ENCODE results near the gene CCDC9. TPM values are rescaled to one million over a fixed set of nuclear protein-coding genes. Genes with fewer than 3 reads are reported as not detected.

CCDC9 gene
- total RNA-seq, 1 experiment from 2014 or later, result 38.2 TPM

DNA sequence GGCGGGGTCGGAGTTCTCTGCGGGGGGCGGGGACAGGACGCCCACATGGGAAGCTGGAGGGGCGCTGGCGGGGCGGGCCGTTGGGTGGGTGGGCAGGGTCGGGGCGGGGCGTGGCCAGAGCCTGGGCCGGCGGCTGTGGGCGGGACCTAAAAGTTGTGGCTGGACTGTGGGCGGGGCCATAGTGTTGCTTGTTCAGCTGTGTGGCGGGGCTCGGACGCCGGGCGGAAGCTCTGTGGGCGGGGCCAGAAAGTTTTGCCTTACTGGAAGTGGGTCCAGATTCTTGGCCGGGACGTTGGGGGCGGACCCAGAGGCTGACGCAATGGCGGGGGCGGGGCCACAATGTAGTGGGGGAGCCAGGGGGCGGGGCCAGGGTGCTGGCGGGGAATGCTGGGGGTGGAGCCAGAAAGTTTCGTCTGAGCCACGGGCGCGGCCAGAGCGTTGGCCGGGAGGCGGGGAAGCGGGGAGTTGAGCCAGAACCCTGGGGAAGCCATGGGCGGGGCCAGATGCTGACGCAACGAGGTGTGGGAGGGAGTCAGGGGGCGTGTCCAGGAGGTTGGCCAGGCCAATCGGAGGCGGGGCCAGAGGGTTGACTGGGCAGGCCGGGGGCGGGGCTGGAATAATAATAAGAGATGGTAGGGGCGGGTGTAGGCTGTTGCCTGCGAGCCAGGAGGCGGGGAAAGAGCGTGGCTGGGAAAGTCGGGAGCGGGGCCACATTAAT is 527 bp downstream of the CCDC9 start:
- H3K4me3 Mint-ChIP-seq (ENCODE audit: low read depth, unreplicated experiment), result peak overlapping the region; percentile 85
- TF ChIP-seq, protein P1, sequence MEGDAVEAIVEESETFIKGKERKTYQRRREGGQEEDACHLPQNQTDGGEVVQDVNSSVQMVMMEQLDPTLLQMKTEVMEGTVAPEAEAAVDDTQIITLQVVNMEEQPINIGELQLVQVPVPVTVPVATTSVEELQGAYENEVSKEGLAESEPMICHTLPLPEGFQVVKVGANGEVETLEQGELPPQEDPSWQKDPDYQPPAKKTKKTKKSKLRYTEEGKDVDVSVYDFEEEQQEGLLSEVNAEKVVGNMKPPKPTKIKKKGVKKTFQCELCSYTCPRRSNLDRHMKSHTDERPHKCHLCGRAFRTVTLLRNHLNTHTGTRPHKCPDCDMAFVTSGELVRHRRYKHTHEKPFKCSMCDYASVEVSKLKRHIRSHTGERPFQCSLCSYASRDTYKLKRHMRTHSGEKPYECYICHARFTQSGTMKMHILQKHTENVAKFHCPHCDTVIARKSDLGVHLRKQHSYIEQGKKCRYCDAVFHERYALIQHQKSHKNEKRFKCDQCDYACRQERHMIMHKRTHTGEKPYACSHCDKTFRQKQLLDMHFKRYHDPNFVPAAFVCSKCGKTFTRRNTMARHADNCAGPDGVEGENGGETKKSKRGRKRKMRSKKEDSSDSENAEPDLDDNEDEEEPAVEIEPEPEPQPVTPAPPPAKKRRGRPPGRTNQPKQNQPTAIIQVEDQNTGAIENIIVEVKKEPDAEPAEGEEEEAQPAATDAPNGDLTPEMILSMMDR (IDR thresholded peaks at IDR 0.05; ENCODE audit: unreplicated experiment), result no peak
- no peaks in the 10 kb centered on the region for H3K9me3 Mint-ChIP-seq (ENCODE audit: low read depth, unreplicated experiment)
- no TSS peak for BruUV-seq (replicated peaks)
- peak; percentile 100 for DNase-seq
- peak overlapping the region; percentile 100 for H3K27ac Mint-ChIP-seq (ENCODE audit: unreplicated experiment)
- H3K4me1 Mint-ChIP-seq (ENCODE audit: low read depth, unreplicated experiment), result peaks cover 37% of the 10 kb centered on the region
- intact Hi-C loops (cut with micrococcal nuclease; ENCODE audit: unreplicated experiment), result no loop called here
- peaks cover 59% of the 10 kb centered on the region for H3K36me3 Mint-ChIP-seq (ENCODE audit: insufficient read depth, unreplicated experiment)
- CTCF ChIA-PET, result interaction anchor here (0.5 to 2.1 kb wide), 13 partner anchors 10 to 209 kb away, joined by 3 to 28 read pairs (median 5); partner anchors contain the start of genes DHX34 and INAFM1
- no peaks in the 10 kb centered on the region for H3K27me3 Mint-ChIP-seq (ENCODE audit: unreplicated experiment)

GRCh38 chr19:47257411-47258169 is 1.3 kb downstream of the CCDC9 start:
- peaks cover 54% of the 10 kb centered on the region for H3K36me3 Mint-ChIP-seq (ENCODE audit: insufficient read depth, unreplicated experiment)
- intact Hi-C loops (cut with micrococcal nuclease; ENCODE audit: unreplicated experiment), result loop anchor here (2.0 kb wide), 1 partner anchor 15 kb away; no protein-coding TSS in a partner anchor
- BruUV-seq (replicated peaks), result no TSS peak
- CTCF ChIA-PET, result interaction anchor here (0.5 to 2.1 kb wide), 7 partner anchors 10 to 210 kb away, joined by 3 to 11 read pairs (median 7); partner anchors contain the start of gene INAFM1
- H3K4me1 Mint-ChIP-seq (ENCODE audit: low read depth, unreplicated experiment), result peaks cover 37% of the 10 kb centered on the region
- H3K27me3 Mint-ChIP-seq (ENCODE audit: unreplicated experiment), result no peaks in the 10 kb centered on the region
- H3K27ac Mint-ChIP-seq (ENCODE audit: unreplicated experiment), result peak overlapping the region; percentile 100
- no peak for DNase-seq
- H3K4me3 Mint-ChIP-seq (ENCODE audit: low read depth, unreplicated experiment), result peak overlapping the region; percentile 85
- H3K9me3 Mint-ChIP-seq (ENCODE audit: low read depth, unreplicated experiment), result no peaks in the 10 kb centered on the region
- TF ChIP-seq, protein P1 (IDR thresholded peaks at IDR 0.05; ENCODE audit: unreplicated experiment), result no peak

DNA sequence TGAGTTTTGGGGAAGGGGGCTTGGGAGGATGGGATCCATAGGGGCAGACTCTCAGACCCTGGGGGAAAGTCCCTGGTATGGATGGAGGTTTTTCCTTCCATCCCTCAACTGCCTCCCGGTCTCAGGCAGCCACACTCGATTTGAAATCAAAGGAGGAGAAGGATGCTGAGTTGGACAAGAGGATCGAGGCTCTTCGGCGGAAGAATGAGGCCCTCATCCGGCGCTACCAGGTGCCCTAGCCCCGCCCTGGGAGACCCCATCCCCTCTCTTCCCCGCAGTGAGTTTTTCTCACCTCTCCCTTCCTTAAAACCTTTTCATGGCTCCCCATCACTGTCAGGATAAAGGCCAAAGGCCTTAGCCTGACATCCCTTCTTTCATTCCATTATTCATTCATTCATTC is 2.1 kb downstream of the CCDC9 start:
- Mint-ChIP-seq H3K4me1 (ENCODE audit: low read depth, unreplicated experiment) (peaks cover 34% of the 10 kb centered on the region), H3K36me3 (ENCODE audit: insufficient read depth, unreplicated experiment) (peaks cover 52% of the 10 kb centered on the region), H3K27ac (ENCODE audit: unreplicated experiment) (no peak overlapping the region), H3K27me3 (ENCODE audit: unreplicated experiment) (no peaks in the 10 kb centered on the region), H3K4me3 (ENCODE audit: low read depth, unreplicated experiment) (peak overlapping the region; percentile 85), H3K9me3 (ENCODE audit: low read depth, unreplicated experiment) (no peaks in the 10 kb centered on the region)
- no peak for DNase-seq
- CTCF ChIA-PET, result no interaction called here
- intact Hi-C loops (cut with micrococcal nuclease; ENCODE audit: unreplicated experiment), result loop anchor here (2.0 kb wide), 1 partner anchor 14 kb away; no protein-coding TSS in a partner anchor
- TF ChIP-seq, protein P1 (IDR thresholded peaks at IDR 0.05; ENCODE audit: unreplicated experiment), result no peak
- TSS peak; percentile 40 for BruUV-seq (replicated peaks)

DNA sequence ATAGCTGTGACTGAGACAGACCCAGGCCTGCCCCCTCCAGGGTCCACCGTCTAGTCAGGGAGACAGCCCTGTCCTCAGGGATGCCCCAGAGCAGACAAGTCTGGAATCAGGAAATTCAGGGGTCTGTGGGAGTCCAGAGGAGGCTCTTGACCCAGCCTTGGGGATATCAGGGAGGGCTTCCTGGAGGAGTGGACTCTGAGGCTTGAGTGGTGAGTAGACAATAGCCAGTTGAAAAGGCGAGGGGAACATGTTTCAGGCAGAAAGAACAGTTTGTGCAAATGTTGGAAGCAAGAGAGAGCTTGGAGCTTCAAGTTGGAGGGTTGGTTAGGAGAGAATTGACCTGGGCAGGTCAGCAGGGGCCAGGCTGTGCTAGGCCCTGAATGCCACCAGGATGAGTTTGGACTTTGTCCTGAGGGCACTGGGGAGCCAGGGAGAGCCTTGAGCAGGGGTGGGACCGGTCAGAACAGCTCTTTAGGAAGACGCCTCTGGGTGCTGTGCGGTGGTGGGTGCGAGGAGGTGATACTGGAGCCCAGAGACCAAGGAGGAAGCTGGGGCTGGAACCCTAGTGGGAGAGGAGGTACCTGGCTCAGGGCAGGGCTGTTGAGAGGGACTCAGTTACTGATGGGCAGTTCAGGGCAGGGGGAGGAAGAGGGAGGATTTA is 2.7 kb downstream of the CCDC9 start:
- H3K27me3 Mint-ChIP-seq (ENCODE audit: unreplicated experiment), result no peaks in the 10 kb centered on the region
- DNase-seq, result no peak
- intact Hi-C loops (cut with micrococcal nuclease; ENCODE audit: unreplicated experiment), result loop anchor here (2.0 kb wide), 1 partner anchor 14 kb away; no protein-coding TSS in a partner anchor
- peak overlapping the region; percentile 85 for H3K4me3 Mint-ChIP-seq (ENCODE audit: low read depth, unreplicated experiment)
- H3K36me3 Mint-ChIP-seq (ENCODE audit: insufficient read depth, unreplicated experiment), result peaks cover 54% of the 10 kb centered on the region
- peak overlapping the region; percentile 37 for H3K27ac Mint-ChIP-seq (ENCODE audit: unreplicated experiment)
- H3K9me3 Mint-ChIP-seq (ENCODE audit: low read depth, unreplicated experiment), result no peaks in the 10 kb centered on the region
- H3K4me1 Mint-ChIP-seq (ENCODE audit: low read depth, unreplicated experiment), result peaks cover 29% of the 10 kb centered on the region
- BruUV-seq (replicated peaks), result no TSS peak
- TF ChIP-seq, protein P1 (IDR thresholded peaks at IDR 0.05; ENCODE audit: unreplicated experiment), result no peak
- CTCF ChIA-PET, result no interaction called here
